COR-L47 (cell line): ENCODE data around the gene VCP.

ENCODE experiments used
- DNase-seq: peaks from one replicate; lab custom pipeline; 2025; lab: John Stamatoyannopoulos, UW

VCP gene

GRCh38 chr9:35014517-35014916 is 57.9 kb downstream of the VCP start:
- DNase-seq, result no peak

GRCh38 chr9:35010351-35010958 is 62.0 kb downstream of the VCP start:
- no peak for DNase-seq
